DMS153 treated with DMSO at 0.1 percent for 48 hours (cell line): ENCODE results near the gene PLPPR5.

Experiments
- DNase-seq: peaks from one replicate; lab custom pipeline; 2025; ENCODE audit not compliant: unreplicated experiment; lab: John Stamatoyannopoulos, UW

The PLPPR5 gene

GRCh38 chr1:98860329-98860728 lies 144.3 kb downstream of the PLPPR5 start:
- DNase-seq, result no peak

- no peak for DNase-seq
Observed at GRCh38 chr1:98854137-98854536, 150.5 kb downstream of the PLPPR5 start.

- DNase-seq, result no peak
Observed at GRCh38 chr1:98849969-98850636, 154.6 kb downstream of the PLPPR5 start.

- DNase-seq, result no peak
Observed at GRCh38 chr1:98842241-98842640, 162.4 kb downstream of the PLPPR5 start.
